ENCODE data around the gene ATP6V0C. TPM values are rescaled to one million over a fixed set of nuclear protein-coding genes. Genes with fewer than 3 reads are reported as not detected.

ATP6V0C gene
- polyA plus RNA-seq, 1 donor from 2014 or later = 100 TPM

DNA sequence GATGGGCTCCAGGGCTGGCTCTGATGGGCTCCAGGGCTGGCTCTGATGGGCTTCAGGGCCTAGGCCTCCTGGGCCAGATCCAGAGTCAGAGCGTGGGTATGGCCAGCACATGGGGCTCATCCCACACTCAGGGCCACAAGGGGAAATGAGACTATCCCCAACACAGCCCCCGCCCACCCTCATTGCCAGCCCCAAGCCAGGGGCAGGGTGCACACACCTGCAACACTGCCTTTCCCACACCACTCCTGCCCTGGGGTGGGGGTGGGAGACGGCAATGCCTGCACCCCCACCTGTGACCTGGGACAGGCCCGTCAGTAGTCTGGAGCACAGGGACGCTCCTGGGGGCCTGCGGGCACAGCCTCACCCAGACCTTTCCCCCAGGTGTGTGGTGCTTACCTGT lies 14.3 kb upstream of the ATP6V0C start (continued):
- TF ChIP-seq RAD21 (conservative IDR thresholded peaks at IDR 0.05) (no peak), POLR2AphosphoS5 (IDR thresholded peaks at IDR 0.05) (no peak), SMC3 (conservative IDR thresholded peaks at IDR 0.05; ENCODE audit: poor library complexity) (no peak)

- Histone ChIP-seq H3K27me3 (ENCODE audit: insufficient read depth, low read depth, low read length) (no peaks in the 10 kb centered on the region), H3K27ac (ENCODE audit: low read length) (no peak overlapping the region), H3K4me2 (ENCODE audit: low read length) (no peak overlapping the region), H3K4me3 (ENCODE audit: low read length) (no peak overlapping the region), H3K36me3 (ENCODE audit: insufficient read depth, low read length) (no peaks in the 10 kb centered on the region), H3K9me3 (ENCODE audit: low read length) (no peaks in the 10 kb centered on the region), H4K20me1 (ENCODE audit: insufficient read depth) (no peaks in the 10 kb centered on the region), H3F3A (ENCODE audit: insufficient read depth, low read length, poor library complexity, severe bottlenecking) (no peaks in the 10 kb centered on the region), H3K79me2 (replicated peaks; ENCODE audit: insufficient read depth, low read length) (no peaks in the 10 kb centered on the region), H3K9ac (ENCODE audit: low read length) (no peak overlapping the region), H2AFZ (ENCODE audit: low read depth, low read length) (no peak overlapping the region), H3K9me2 (ENCODE audit: insufficient read depth, low read length) (no peaks in the 10 kb centered on the region)
- no peak for TF ChIP-seq SMC3 (conservative IDR thresholded peaks at IDR 0.05; ENCODE audit: poor library complexity)
- no peak for TF ChIP-seq TAF1 (IDR thresholded peaks at IDR 0.05; ENCODE audit: low read depth)
- TF ChIP-seq REST (IDR thresholded peaks at IDR 0.05; ENCODE audit: borderline replicate concordance) = no peak
- TF ChIP-seq RAD21 (conservative IDR thresholded peaks at IDR 0.05) = no peak
- no peak for TF ChIP-seq EZH2 (IDR thresholded peaks at IDR 0.05; ENCODE audit: borderline replicate concordance, insufficient read depth, low read length, poor library complexity, severe bottlenecking)
- TF ChIP-seq MXI1 (conservative IDR thresholded peaks at IDR 0.05; ENCODE audit: poor library complexity, severe bottlenecking) = no peak
- no peak for TF ChIP-seq POLR2AphosphoS5 (IDR thresholded peaks at IDR 0.05)
- no peak for TF ChIP-seq EP300 (conservative IDR thresholded peaks at IDR 0.05; ENCODE audit: poor library complexity, severe bottlenecking)
- TF ChIP-seq, protein P1, sequence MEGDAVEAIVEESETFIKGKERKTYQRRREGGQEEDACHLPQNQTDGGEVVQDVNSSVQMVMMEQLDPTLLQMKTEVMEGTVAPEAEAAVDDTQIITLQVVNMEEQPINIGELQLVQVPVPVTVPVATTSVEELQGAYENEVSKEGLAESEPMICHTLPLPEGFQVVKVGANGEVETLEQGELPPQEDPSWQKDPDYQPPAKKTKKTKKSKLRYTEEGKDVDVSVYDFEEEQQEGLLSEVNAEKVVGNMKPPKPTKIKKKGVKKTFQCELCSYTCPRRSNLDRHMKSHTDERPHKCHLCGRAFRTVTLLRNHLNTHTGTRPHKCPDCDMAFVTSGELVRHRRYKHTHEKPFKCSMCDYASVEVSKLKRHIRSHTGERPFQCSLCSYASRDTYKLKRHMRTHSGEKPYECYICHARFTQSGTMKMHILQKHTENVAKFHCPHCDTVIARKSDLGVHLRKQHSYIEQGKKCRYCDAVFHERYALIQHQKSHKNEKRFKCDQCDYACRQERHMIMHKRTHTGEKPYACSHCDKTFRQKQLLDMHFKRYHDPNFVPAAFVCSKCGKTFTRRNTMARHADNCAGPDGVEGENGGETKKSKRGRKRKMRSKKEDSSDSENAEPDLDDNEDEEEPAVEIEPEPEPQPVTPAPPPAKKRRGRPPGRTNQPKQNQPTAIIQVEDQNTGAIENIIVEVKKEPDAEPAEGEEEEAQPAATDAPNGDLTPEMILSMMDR (IDR thresholded peaks at IDR 0.05; ENCODE audit: poor library complexity, severe bottlenecking) = no peak
Observed at GRCh38 chr16:2499890-2500429, 13.8 kb upstream of the ATP6V0C start.

DNA sequence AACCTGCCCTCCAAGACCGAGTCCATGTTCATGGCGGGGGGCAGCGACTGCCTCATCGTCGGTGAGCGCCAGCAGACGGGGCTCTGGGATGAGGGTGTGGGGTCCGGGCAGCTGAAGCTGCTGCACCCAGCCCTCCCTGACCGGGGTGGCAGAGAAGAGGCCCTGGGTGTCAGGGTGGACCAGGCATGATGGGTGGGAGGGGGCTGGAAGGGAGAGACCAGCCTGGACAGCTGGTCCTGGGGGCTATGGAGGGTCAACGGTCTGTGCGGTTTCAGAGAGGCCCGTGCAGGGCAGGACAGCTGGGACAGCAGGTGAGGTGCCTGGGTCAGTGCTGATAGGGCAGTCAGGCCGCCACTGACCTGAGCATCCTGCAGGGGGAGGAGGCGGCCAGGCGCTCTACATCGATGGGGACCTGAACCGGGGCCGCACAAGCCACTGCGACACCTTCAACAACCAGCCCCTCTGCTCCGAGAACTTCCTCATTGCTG lies 13.3 kb upstream of the ATP6V0C start:
- no peaks in the 10 kb centered on the region for H3F3A ChIP-seq (ENCODE audit: insufficient read depth, low read length, poor library complexity, severe bottlenecking)
- no peak overlapping the region for H2AFZ ChIP-seq (ENCODE audit: low read depth, low read length)
- no peak for TF ChIP-seq TAF1 (IDR thresholded peaks at IDR 0.05; ENCODE audit: low read depth)
- TF ChIP-seq POLR2AphosphoS5 (IDR thresholded peaks at IDR 0.05) = no peak
- TF ChIP-seq, protein P1 (IDR thresholded peaks at IDR 0.05; ENCODE audit: poor library complexity, severe bottlenecking) = no peak
- TF ChIP-seq EZH2 (IDR thresholded peaks at IDR 0.05; ENCODE audit: borderline replicate concordance, insufficient read depth, low read length, poor library complexity, severe bottlenecking) = no peak
- no peak for TF ChIP-seq SMC3 (conservative IDR thresholded peaks at IDR 0.05; ENCODE audit: poor library complexity)
- no peak for TF ChIP-seq MXI1 (conservative IDR thresholded peaks at IDR 0.05; ENCODE audit: poor library complexity, severe bottlenecking)
- TF ChIP-seq EP300 (conservative IDR thresholded peaks at IDR 0.05; ENCODE audit: poor library complexity, severe bottlenecking) = no peak
- no peak for TF ChIP-seq RAD21 (conservative IDR thresholded peaks at IDR 0.05)
- no peak for TF ChIP-seq REST (IDR thresholded peaks at IDR 0.05; ENCODE audit: borderline replicate concordance)
- H3K9me3 ChIP-seq (ENCODE audit: low read length) = no peaks in the 10 kb centered on the region
- H3K79me2 ChIP-seq (replicated peaks; ENCODE audit: insufficient read depth, low read length) = no peaks in the 10 kb centered on the region
- no peaks in the 10 kb centered on the region for H3K36me3 ChIP-seq (ENCODE audit: insufficient read depth, low read length)
- no peak overlapping the region for H3K9ac ChIP-seq (ENCODE audit: low read length)
- no peaks in the 10 kb centered on the region for H4K20me1 ChIP-seq (ENCODE audit: insufficient read depth)
- H3K27me3 ChIP-seq (ENCODE audit: insufficient read depth, low read depth, low read length) = no peaks in the 10 kb centered on the region
- H3K27ac ChIP-seq (ENCODE audit: low read length) = no peak overlapping the region
- no peaks in the 10 kb centered on the region for H3K9me2 ChIP-seq (ENCODE audit: insufficient read depth, low read length)
- no peak overlapping the region for H3K4me3 ChIP-seq (ENCODE audit: low read length)
- no peak overlapping the region for H3K4me2 ChIP-seq (ENCODE audit: low read length)

Data from neural cell (in vitro differentiated cells).